Measurements from ENCODE around the gene ANO6.

Gene ANO6

GRCh38 chr12:45349916-45350315, 134.0 kb downstream of the ANO6 start:
- peaks cover 3% of the 10 kb centered on the region for H3K36me3 ChIP-seq (ENCODE audit: control insufficient read depth, insufficient read depth, low read length)
- no peak overlapping the region for H3K4me3 ChIP-seq (ENCODE audit: low read depth, low read length)
- H3K9me3 ChIP-seq (ENCODE audit: control insufficient read depth, insufficient read depth, low read length): no peaks in the 10 kb centered on the region
- H3K27me3 ChIP-seq (ENCODE audit: control insufficient read depth, insufficient read depth, low read length): no peaks in the 10 kb centered on the region
- H3K9ac ChIP-seq (ENCODE audit: low read depth, low read length): no peak overlapping the region
- no peaks in the 10 kb centered on the region for H3K4me1 ChIP-seq (ENCODE audit: control insufficient read depth, insufficient read depth, low read length)

- no peak overlapping the region for H3K4me3 ChIP-seq (ENCODE audit: low read depth, low read length)
- no peaks in the 10 kb centered on the region for H3K4me1 ChIP-seq (ENCODE audit: control insufficient read depth, insufficient read depth, low read length)
- peaks cover 3% of the 10 kb centered on the region for H3K36me3 ChIP-seq (ENCODE audit: control insufficient read depth, insufficient read depth, low read length)
- H3K9ac ChIP-seq (ENCODE audit: low read depth, low read length): no peak overlapping the region
- no peaks in the 10 kb centered on the region for H3K9me3 ChIP-seq (ENCODE audit: control insufficient read depth, insufficient read depth, low read length)
- no peaks in the 10 kb centered on the region for H3K27me3 ChIP-seq (ENCODE audit: control insufficient read depth, insufficient read depth, low read length)
Observed at GRCh38 chr12:45350861-45351260, 135.0 kb downstream of the ANO6 start.

GRCh38 chr12:45351921-45352670, 136.2 kb downstream of the ANO6 start:
- no peak overlapping the region for H3K9ac ChIP-seq (ENCODE audit: low read depth, low read length)
- H3K36me3 ChIP-seq (ENCODE audit: control insufficient read depth, insufficient read depth, low read length): peaks cover 3% of the 10 kb centered on the region
- H3K4me1 ChIP-seq (ENCODE audit: control insufficient read depth, insufficient read depth, low read length): no peaks in the 10 kb centered on the region
- H3K4me3 ChIP-seq (ENCODE audit: low read depth, low read length): no peak overlapping the region
- H3K27me3 ChIP-seq (ENCODE audit: control insufficient read depth, insufficient read depth, low read length): no peaks in the 10 kb centered on the region
- no peaks in the 10 kb centered on the region for H3K9me3 ChIP-seq (ENCODE audit: control insufficient read depth, insufficient read depth, low read length)

GRCh38 chr12:45353944-45354343, 138.0 kb downstream of the ANO6 start:
- Histone ChIP-seq H3K27me3 (ENCODE audit: control insufficient read depth, insufficient read depth, low read length) (no peaks in the 10 kb centered on the region), H3K4me3 (ENCODE audit: low read depth, low read length) (no peak overlapping the region), H3K36me3 (ENCODE audit: control insufficient read depth, insufficient read depth, low read length) (peaks cover 3% of the 10 kb centered on the region), H3K9me3 (ENCODE audit: control insufficient read depth, insufficient read depth, low read length) (no peaks in the 10 kb centered on the region), H3K9ac (ENCODE audit: low read depth, low read length) (no peak overlapping the region), H3K4me1 (ENCODE audit: control insufficient read depth, insufficient read depth, low read length) (no peaks in the 10 kb centered on the region)

- Histone ChIP-seq H3K9me3 (ENCODE audit: control insufficient read depth, insufficient read depth, low read length) (no peaks in the 10 kb centered on the region), H3K27me3 (ENCODE audit: control insufficient read depth, insufficient read depth, low read length) (no peaks in the 10 kb centered on the region), H3K36me3 (ENCODE audit: control insufficient read depth, insufficient read depth, low read length) (peaks cover 3% of the 10 kb centered on the region), H3K4me1 (ENCODE audit: control insufficient read depth, insufficient read depth, low read length) (no peaks in the 10 kb centered on the region), H3K4me3 (ENCODE audit: low read depth, low read length) (no peak overlapping the region), H3K9ac (ENCODE audit: low read depth, low read length) (no peak overlapping the region)
Observed at GRCh38 chr12:45354399-45354798, 138.5 kb downstream of the ANO6 start.

GRCh38 chr12:45355730-45356129, 139.8 kb downstream of the ANO6 start:
- Histone ChIP-seq H3K4me1 (ENCODE audit: control insufficient read depth, insufficient read depth, low read length) (no peaks in the 10 kb centered on the region), H3K36me3 (ENCODE audit: control insufficient read depth, insufficient read depth, low read length) (peaks cover 3% of the 10 kb centered on the region), H3K4me3 (ENCODE audit: low read depth, low read length) (no peak overlapping the region), H3K27me3 (ENCODE audit: control insufficient read depth, insufficient read depth, low read length) (no peaks in the 10 kb centered on the region), H3K9me3 (ENCODE audit: control insufficient read depth, insufficient read depth, low read length) (no peaks in the 10 kb centered on the region), H3K9ac (ENCODE audit: low read depth, low read length) (no peak overlapping the region)

- no peaks in the 10 kb centered on the region for H3K4me1 ChIP-seq (ENCODE audit: control insufficient read depth, insufficient read depth, low read length)
- H3K9me3 ChIP-seq (ENCODE audit: control insufficient read depth, insufficient read depth, low read length): no peaks in the 10 kb centered on the region
- H3K4me3 ChIP-seq (ENCODE audit: low read depth, low read length): no peak overlapping the region
- no peaks in the 10 kb centered on the region for H3K27me3 ChIP-seq (ENCODE audit: control insufficient read depth, insufficient read depth, low read length)
- H3K36me3 ChIP-seq (ENCODE audit: control insufficient read depth, insufficient read depth, low read length): no peaks in the 10 kb centered on the region
- H3K9ac ChIP-seq (ENCODE audit: low read depth, low read length): no peak overlapping the region
Observed at GRCh38 chr12:45356822-45357538, 141.1 kb downstream of the ANO6 start.

GRCh38 chr12:45357539-45358417, 141.9 kb downstream of the ANO6 start:
- no peak overlapping the region for H3K9ac ChIP-seq (ENCODE audit: low read depth, low read length)
- no peaks in the 10 kb centered on the region for H3K27me3 ChIP-seq (ENCODE audit: control insufficient read depth, insufficient read depth, low read length)
- no peaks in the 10 kb centered on the region for H3K4me1 ChIP-seq (ENCODE audit: control insufficient read depth, insufficient read depth, low read length)
- no peak overlapping the region for H3K4me3 ChIP-seq (ENCODE audit: low read depth, low read length)
- no peaks in the 10 kb centered on the region for H3K36me3 ChIP-seq (ENCODE audit: control insufficient read depth, insufficient read depth, low read length)
- H3K9me3 ChIP-seq (ENCODE audit: control insufficient read depth, insufficient read depth, low read length): no peaks in the 10 kb centered on the region

- no peak overlapping the region for H3K9ac ChIP-seq (ENCODE audit: low read depth, low read length)
- H3K4me3 ChIP-seq (ENCODE audit: low read depth, low read length): no peak overlapping the region
- H3K4me1 ChIP-seq (ENCODE audit: control insufficient read depth, insufficient read depth, low read length): no peaks in the 10 kb centered on the region
- H3K9me3 ChIP-seq (ENCODE audit: control insufficient read depth, insufficient read depth, low read length): no peaks in the 10 kb centered on the region
- no peaks in the 10 kb centered on the region for H3K27me3 ChIP-seq (ENCODE audit: control insufficient read depth, insufficient read depth, low read length)
- no peaks in the 10 kb centered on the region for H3K36me3 ChIP-seq (ENCODE audit: control insufficient read depth, insufficient read depth, low read length)
Observed at GRCh38 chr12:45362291-45362690, 146.4 kb downstream of the ANO6 start.

GRCh38 chr12:45363903-45364302, 148.0 kb downstream of the ANO6 start:
- H3K36me3 ChIP-seq (ENCODE audit: control insufficient read depth, insufficient read depth, low read length): no peaks in the 10 kb centered on the region
- H3K9ac ChIP-seq (ENCODE audit: low read depth, low read length): no peak overlapping the region
- no peaks in the 10 kb centered on the region for H3K4me1 ChIP-seq (ENCODE audit: control insufficient read depth, insufficient read depth, low read length)
- no peak overlapping the region for H3K4me3 ChIP-seq (ENCODE audit: low read depth, low read length)
- H3K27me3 ChIP-seq (ENCODE audit: control insufficient read depth, insufficient read depth, low read length): no peaks in the 10 kb centered on the region
- no peaks in the 10 kb centered on the region for H3K9me3 ChIP-seq (ENCODE audit: control insufficient read depth, insufficient read depth, low read length)

- Histone ChIP-seq H3K9ac (ENCODE audit: low read depth, low read length) (no peak overlapping the region), H3K4me3 (ENCODE audit: low read depth, low read length) (no peak overlapping the region), H3K4me1 (ENCODE audit: control insufficient read depth, insufficient read depth, low read length) (no peaks in the 10 kb centered on the region), H3K9me3 (ENCODE audit: control insufficient read depth, insufficient read depth, low read length) (no peaks in the 10 kb centered on the region), H3K27me3 (ENCODE audit: control insufficient read depth, insufficient read depth, low read length) (no peaks in the 10 kb centered on the region), H3K36me3 (ENCODE audit: control insufficient read depth, insufficient read depth, low read length) (no peaks in the 10 kb centered on the region)
Observed at GRCh38 chr12:45368841-45369489, 153.1 kb downstream of the ANO6 start.
